HEK293T (cell line): ENCODE results near the gene HEXB.

Experiments
- CTCF ChIA-PET: fragments of 350-600 bp; formaldehyde crosslinking; extraction: SDS; loops from one replicate; lab custom pipeline; 2021; ENCODE audit warnings: antibody characterized with exemption, inconsistent platforms; lab: Yijun Ruan, JAX
- POLR2A ChIA-PET: fragments of 350-600 bp; formaldehyde crosslinking; extraction: SDS; loops from one replicate; lab custom pipeline; 2020; ENCODE audit warnings: antibody characterized with exemption, inconsistent platforms; lab: Yijun Ruan, JAX
- DNase-seq: peaks from one replicate; pipeline ENCODE4 v3.0.0; 2012; ENCODE audit warnings: mixed read lengths; ENCODE audit errors: extremely low spot score
- ARNT ChIP-seq: fragments of 450-650 bp; IDR thresholded peaks from 2 replicates; pipeline ENCODE4 v1.6.1; 2017; ENCODE audit warnings: mild to moderate bottlenecking
- BHLHE40 ChIP-seq: fragments of 450-650 bp; IDR thresholded peaks from 2 replicates; pipeline ENCODE4 v1.6.1; 2016; ENCODE audit warnings: mild to moderate bottlenecking, moderate library complexity, borderline replicate concordance
- CTBP1 ChIP-seq: fragments of 450-650 bp; IDR thresholded peaks from 2 replicates; pipeline ENCODE4 v1.6.1; 2016; ENCODE audit warnings: borderline replicate concordance
- ELF4 ChIP-seq: fragments of 450-650 bp; IDR thresholded peaks from 2 replicates; pipeline ENCODE4 v1.6.1; 2017; ENCODE audit warnings: antibody characterized with exemption
- FOXA1 ChIP-seq: fragments of 450-650 bp; IDR thresholded peaks from 2 replicates; pipeline ENCODE4 v1.6.1; 2016; ENCODE audit warnings: mild to moderate bottlenecking
- FOXK2 ChIP-seq: fragments of 450-650 bp; IDR thresholded peaks from 2 replicates; pipeline ENCODE4 v1.6.1; 2016; ENCODE audit warnings: mild to moderate bottlenecking
- FOXM1 ChIP-seq: fragments of 450-650 bp; IDR thresholded peaks from 2 replicates; pipeline ENCODE4 v1.6.1; 2017; ENCODE audit warnings: mild to moderate bottlenecking, borderline replicate concordance
- HDGF ChIP-seq: fragments of 450-650 bp; IDR thresholded peaks from 2 replicates; pipeline ENCODE4 v1.6.1; 2017; ENCODE audit warnings: antibody characterized with exemption, borderline replicate concordance
- L3MBTL2 ChIP-seq: fragments of 450-650 bp; conservative IDR thresholded peaks from 2 replicates; pipeline ENCODE4 v1.6.1; 2016; ENCODE audit warnings: mild to moderate bottlenecking
- LEF1 ChIP-seq: fragments of 450-650 bp; IDR thresholded peaks from 2 replicates; pipeline ENCODE4 v1.6.1; 2017; ENCODE audit warnings: mild to moderate bottlenecking, borderline replicate concordance
- NFRKB ChIP-seq: fragments of 450-650 bp; IDR thresholded peaks from 2 replicates; pipeline ENCODE4 v1.6.1; 2016; ENCODE audit warnings: mild to moderate bottlenecking, moderate library complexity
- SP1 ChIP-seq: fragments of 450-650 bp; IDR thresholded peaks from 2 replicates; pipeline ENCODE4 v1.6.1; 2017
- SUZ12 ChIP-seq: fragments of 450-650 bp; IDR thresholded peaks from 2 replicates; pipeline ENCODE4 v1.6.1; 2016; ENCODE audit warnings: mild to moderate bottlenecking
- TARDBP ChIP-seq: fragments of 450-650 bp; IDR thresholded peaks from 2 replicates; pipeline ENCODE4 v1.6.1; 2016
- ZNF384 ChIP-seq: fragments of 450-650 bp; IDR thresholded peaks from 2 replicates; pipeline ENCODE4 v1.6.1; 2016
- TF ChIP-seq, protein P1 (sequence below): fragments of 450-650 bp; IDR thresholded peaks from 2 replicates; pipeline ENCODE4 v1.6.1; 2016

HEXB gene

DNA sequence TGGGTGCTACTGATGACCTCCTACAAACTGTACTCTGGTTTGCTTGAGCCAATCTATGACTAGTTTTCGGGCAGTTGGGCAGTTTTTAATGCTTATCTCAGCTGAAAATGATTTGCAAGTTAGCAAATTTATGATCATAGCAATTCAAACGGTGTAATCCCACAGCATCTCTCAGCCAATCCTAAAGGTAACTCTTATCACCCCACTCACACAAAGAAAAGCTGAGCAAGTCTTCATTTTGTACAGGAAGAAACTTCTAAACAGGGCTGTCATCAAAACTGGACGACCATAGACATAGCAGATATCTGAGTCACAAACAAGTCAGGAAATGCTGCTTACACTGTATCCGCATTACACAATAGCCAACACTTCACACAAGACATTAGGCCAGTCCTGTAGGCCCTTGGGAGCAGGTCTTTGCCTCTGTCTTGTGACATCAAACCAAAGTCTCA lies 41.9 kb upstream of the HEXB start:
- no peak for DNase-seq
- TF ChIP-seq TARDBP: no peak
- TF ChIP-seq ELF4: no peak
- no peak for TF ChIP-seq NFRKB
- no peak for TF ChIP-seq FOXA1
- TF ChIP-seq LEF1: no peak
- no peak for TF ChIP-seq SP1
- no peak for TF ChIP-seq FOXM1
- TF ChIP-seq SUZ12: no peak
- TF ChIP-seq HDGF: no peak
- POLR2A ChIA-PET: no interaction called here
- CTCF ChIA-PET: interaction anchor here (0.6 to 1.4 kb wide), 2 partner anchors 17 to 266 kb away, joined by 3 read pairs; no protein-coding TSS in a partner anchor

DNA sequence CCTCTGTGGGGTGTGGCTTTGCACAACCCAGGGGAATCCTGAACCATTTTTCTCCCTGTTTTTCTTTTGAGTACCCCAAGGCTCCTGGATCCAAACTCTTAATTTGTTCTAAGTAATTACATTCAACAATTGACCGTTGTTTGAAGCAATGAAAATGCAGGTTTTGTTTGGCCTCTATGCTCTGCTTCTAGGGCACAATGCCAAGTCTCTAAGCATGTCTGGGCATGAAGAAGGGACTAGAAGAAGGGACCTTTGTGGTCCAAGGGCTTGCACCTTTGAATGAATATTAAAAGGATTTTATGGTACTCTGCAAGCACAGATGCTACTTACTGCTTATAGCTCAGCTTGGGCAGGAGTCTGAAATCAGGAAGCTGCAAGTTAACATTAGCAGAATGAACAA lies 37.9 kb upstream of the HEXB start:
- TF ChIP-seq BHLHE40: no peak
- CTCF ChIA-PET: interaction anchor here (0.5 to 1.3 kb wide), 4 partner anchors 18 to 745 kb away, joined by 3 to 4 read pairs (median 3); no protein-coding TSS in a partner anchor
- POLR2A ChIA-PET: no interaction called here
- DNase-seq: no peak

DNA sequence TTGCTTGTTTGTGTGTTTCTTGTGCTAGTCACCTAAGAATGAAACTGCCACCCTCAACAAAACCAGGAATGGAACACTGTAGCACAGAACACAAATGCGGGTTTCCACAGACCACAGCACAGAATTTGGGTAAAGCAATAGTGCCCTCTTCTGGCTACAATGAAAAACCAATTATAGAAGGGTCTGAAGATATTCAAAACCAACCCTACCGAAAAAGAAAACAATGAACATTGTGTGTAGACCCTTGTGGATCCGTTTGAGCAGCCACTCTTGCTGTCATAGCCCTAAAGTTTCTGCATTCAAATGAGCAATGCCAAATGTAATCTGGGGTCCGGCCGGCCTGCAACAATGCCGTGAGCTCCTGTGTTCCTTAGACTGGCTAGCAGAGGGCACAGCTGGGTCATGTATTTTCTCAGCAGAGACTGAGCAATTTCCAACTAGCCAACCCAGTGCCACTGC lies 36.2 kb upstream of the HEXB start:
- ChIA-PET POLR2A (no interaction called here), CTCF (interaction anchor here (0.8 to 1.3 kb wide), 5 partner anchors 11 to 1058 kb away, joined by 3 to 4 read pairs (median 4); no protein-coding TSS in a partner anchor)
- peak; percentile 69 for DNase-seq
- TF ChIP-seq ELF4 (no peak), ARNT (no peak), FOXA1 (no peak), LEF1 (no peak)
- TF ChIP-seq, protein P1, sequence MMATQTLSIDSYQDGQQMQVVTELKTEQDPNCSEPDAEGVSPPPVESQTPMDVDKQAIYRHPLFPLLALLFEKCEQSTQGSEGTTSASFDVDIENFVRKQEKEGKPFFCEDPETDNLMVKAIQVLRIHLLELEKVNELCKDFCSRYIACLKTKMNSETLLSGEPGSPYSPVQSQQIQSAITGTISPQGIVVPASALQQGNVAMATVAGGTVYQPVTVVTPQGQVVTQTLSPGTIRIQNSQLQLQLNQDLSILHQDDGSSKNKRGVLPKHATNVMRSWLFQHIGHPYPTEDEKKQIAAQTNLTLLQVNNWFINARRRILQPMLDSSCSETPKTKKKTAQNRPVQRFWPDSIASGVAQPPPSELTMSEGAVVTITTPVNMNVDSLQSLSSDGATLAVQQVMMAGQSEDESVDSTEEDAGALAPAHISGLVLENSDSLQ: no peak

DNA sequence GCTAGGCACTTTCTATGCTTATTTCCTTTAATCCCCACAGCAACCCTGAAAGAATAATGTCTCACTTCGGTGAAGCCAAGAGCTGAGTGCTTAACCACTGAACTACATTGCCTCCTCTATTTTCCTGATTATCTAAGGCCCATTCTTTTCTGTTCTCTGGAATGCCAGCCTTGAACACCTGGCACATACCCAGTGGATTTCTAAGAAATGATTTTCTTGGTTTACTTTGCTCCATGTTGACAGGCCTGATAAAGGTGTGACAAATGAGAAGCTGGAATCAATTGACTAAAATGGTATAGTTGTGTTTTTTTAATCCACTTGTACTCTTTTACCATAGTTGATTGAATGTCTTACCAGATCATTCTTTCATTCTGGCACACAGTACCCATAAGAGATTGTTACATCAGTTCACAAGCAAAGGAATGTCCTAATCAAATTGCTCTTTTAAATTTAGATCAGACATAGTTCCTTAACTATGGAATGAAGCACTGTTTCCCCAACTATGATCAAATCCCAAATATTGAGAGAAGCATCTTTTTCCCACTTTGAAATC lies 35.5 kb upstream of the HEXB start:
- no peak for TF ChIP-seq SP1
- no peak for TF ChIP-seq L3MBTL2
- TF ChIP-seq ELF4: no peak
- TF ChIP-seq FOXA1: no peak
- no peak for DNase-seq
- ChIA-PET CTCF (interaction anchor here (0.6 to 1.3 kb wide), 8 partner anchors 11 to 1059 kb away, joined by 3 to 6 read pairs (median 4); no protein-coding TSS in a partner anchor), POLR2A (no interaction called here)

DNA sequence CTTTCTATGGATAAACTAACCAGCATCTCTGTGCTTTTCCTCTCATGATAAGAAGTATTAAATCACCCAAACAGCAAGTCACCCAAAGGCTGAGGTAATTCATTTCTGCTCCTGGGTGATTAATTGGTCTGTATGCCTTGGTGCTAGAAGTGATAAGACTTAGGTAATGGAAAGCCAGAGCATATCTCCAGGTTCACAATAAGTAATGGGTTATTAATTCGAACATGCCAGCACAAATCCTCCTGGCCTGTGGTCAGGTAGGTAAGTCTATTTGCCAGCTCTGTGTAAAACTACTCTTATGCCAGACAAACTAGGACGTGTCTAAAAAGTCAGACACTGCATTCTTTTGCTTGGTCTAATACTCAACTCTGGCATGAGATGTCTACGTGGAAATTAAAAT lies 33.3 kb upstream of the HEXB start:
- TF ChIP-seq, protein P1: 0 out of 2 replicates have a peak, but pooled peaks have one; percentile 2
- no peak for TF ChIP-seq FOXM1
- CTCF ChIA-PET: no interaction called here
- no peak for DNase-seq
- POLR2A ChIA-PET: no interaction called here

DNA sequence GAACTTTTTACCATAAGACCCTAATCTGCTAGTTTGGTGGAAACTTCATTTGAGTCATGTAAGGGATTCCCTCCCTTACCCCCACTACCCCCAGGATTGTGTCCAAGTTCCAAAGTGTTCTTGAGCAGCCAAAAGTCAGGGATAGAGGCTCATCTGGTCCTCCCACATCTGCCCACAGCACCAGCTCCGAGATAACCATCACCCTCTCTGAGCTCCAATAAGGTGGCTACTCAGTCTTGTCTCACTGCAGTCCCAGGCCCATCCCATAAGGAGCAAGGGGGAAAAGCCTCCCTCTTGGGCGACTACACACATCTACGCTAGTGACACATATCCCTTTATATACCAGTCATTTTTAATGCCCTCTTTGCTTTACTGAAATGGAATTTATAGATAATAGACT lies 32.5 kb upstream of the HEXB start:
- TF ChIP-seq ELF4 (no peak), SP1 (no peak), ZNF384 (no peak), TARDBP (no peak), FOXM1 (no peak), L3MBTL2 (no peak), LEF1 (no peak), SUZ12 (no peak), CTBP1 (no peak), HDGF (no peak), NFRKB (no peak), FOXK2 (no peak), ARNT (no peak), FOXA1 (no peak), BHLHE40 (no peak)
- TF ChIP-seq, protein P1: no peak
- POLR2A ChIA-PET: no interaction called here
- DNase-seq: no peak
- CTCF ChIA-PET: no interaction called here

DNA sequence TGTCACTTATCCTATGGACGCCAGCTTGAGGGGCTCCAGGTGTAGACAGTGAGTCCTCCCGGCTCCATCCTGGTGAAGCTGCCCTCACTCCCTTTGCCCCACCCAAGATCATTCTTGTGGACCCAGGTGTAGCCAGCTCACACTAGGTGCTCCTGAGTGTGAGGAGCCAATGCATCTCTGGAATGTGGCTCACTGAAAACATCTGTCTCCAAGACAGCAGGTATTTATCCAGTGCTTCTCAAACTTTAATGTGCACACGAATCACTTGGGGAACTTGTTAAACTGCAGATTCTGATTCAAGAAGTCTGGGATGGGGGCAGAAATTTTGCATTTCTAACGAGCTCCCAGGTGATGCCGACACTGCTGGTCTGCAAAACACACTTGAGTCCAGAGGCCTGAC lies 31.0 kb upstream of the HEXB start:
- POLR2A ChIA-PET: no interaction called here

More for the DNA sequence above, 31.0 kb upstream of the HEXB start:
- no peak for DNase-seq
- CTCF ChIA-PET: no interaction called here
- TF ChIP-seq TARDBP (no peak), NFRKB (no peak), ELF4 (no peak), ARNT (no peak), FOXA1 (no peak), ZNF384 (no peak), SUZ12 (no peak), HDGF (no peak), SP1 (no peak), CTBP1 (no peak), BHLHE40 (no peak), LEF1 (no peak), L3MBTL2 (no peak), FOXM1 (no peak), FOXK2 (no peak)
